PFSK-1 (cell line): Measurements from ENCODE around the gene SDHA.

ENCODE experiments used
- POLR2AphosphoS5 ChIP-seq: IDR thresholded peaks from 2 replicates; pipeline ENCODE4 v1.6.1; 2012; ENCODE audit warnings: low read depth, mild to moderate bottlenecking, control low read depth, low read length, moderate library complexity
- TF ChIP-seq, protein P1 (sequence below), 2 experiments: IDR thresholded peaks; 2 replicates each; pipeline versions ENCODE4 v1.6.1 to v1.8.0; 2011 to 2012; ENCODE audit warnings: low read depth in 2 of 2, low read length in 2 of 2, control low read depth in 1 of 2, inconsistent platforms in 1 of 2, mild to moderate bottlenecking in 1 of 2, moderate library complexity in 1 of 2; ENCODE audit not compliant: insufficient read depth in 1 of 2

DNA sequence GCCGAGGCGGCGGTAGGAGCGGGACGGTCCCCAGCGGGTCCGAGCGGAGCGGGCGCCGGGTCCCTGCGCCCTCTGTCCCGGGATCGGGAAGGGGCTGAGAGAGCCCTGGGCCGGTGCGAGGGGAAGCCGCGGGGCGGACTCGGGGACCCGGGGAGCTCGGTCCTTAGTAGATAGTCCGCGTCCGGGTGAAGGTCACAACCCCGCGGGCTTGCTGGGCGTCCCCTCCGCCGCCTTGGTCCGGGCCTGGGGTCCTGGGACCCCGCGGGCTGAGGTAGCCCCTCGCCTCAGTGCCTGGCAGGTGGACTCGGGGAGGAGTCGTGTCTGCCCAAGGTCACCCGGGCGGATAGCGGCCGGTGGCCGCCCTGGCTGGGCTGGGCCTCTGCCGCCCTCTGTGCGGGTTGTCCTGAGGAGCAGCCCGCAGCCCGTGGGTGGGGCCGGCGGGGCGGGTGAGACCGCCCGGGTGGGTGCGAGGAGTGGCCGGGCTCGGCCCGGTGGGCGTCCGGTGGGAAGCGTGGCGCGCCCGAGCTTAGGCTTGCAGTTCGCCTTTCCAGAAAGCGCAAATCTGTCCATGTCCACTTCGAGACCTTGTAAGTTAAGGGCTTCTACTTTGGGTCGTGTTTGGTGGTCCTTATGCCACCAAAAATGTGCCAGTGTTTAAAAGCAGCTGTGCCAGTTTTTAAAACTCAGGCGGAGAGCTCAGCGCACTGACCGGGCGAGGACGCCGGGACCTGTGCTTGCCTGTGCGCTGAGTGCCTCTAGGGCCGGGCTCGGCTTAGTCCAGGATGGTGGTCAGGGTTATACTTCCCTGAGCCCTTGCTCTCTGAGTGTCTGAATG lies 554 bp downstream of the SDHA start:
- no peak for TF ChIP-seq POLR2AphosphoS5
- TF ChIP-seq, protein P1, sequence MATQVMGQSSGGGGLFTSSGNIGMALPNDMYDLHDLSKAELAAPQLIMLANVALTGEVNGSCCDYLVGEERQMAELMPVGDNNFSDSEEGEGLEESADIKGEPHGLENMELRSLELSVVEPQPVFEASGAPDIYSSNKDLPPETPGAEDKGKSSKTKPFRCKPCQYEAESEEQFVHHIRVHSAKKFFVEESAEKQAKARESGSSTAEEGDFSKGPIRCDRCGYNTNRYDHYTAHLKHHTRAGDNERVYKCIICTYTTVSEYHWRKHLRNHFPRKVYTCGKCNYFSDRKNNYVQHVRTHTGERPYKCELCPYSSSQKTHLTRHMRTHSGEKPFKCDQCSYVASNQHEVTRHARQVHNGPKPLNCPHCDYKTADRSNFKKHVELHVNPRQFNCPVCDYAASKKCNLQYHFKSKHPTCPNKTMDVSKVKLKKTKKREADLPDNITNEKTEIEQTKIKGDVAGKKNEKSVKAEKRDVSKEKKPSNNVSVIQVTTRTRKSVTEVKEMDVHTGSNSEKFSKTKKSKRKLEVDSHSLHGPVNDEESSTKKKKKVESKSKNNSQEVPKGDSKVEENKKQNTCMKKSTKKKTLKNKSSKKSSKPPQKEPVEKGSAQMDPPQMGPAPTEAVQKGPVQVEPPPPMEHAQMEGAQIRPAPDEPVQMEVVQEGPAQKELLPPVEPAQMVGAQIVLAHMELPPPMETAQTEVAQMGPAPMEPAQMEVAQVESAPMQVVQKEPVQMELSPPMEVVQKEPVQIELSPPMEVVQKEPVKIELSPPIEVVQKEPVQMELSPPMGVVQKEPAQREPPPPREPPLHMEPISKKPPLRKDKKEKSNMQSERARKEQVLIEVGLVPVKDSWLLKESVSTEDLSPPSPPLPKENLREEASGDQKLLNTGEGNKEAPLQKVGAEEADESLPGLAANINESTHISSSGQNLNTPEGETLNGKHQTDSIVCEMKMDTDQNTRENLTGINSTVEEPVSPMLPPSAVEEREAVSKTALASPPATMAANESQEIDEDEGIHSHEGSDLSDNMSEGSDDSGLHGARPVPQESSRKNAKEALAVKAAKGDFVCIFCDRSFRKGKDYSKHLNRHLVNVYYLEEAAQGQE (IDR thresholded peaks at IDR 0.05; ENCODE audit: insufficient read depth in 1 of 2, low read depth in 2 of 2, low read length in 2 of 2), result no peak
